Epidermal melanocyte (primary cell): Measurements from ENCODE around the gene SMG5.
"Not testable (repeated sequence)": the region's sequence is repeated elsewhere in the genome, so short reads cannot be mapped to it uniquely, and the experiment has no call there.

Source experiments
- DNase-seq: peaks from one replicate; pipeline ENCODE4 v3.0.0; 2011; ENCODE audit warnings: low spot score; ENCODE audit not compliant: insufficient read length

SMG5 gene

GRCh38 chr1:156245451-156246232, 37.0 kb downstream of the SMG5 start:
- no peak for DNase-seq

DNA sequence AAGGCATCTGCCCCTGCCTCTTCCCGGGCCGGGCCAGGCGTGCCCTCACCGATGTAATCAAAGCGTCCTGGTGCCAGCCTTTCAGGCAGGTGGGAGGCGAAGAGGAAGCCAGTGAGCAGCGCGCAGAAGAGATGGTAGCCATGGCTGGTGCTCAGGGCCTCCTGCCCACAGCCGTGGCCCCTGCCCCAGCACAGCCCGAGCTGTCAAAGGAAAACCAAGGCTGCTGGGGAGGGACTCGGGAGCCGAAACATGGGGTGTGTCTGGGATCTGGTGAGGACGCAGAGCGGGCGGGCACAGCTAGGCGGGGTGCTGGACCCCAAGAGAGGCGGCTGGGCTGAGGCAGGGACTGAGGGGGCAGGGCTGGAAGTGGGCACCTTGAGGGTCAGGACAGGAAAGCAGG, 37.9 kb downstream of the SMG5 start:
- DNase-seq: no peak

- no peak for DNase-seq
These were observed 38.5 kb downstream of the SMG5 start for GRCh38 chr1:156244126-156244525.

DNA sequence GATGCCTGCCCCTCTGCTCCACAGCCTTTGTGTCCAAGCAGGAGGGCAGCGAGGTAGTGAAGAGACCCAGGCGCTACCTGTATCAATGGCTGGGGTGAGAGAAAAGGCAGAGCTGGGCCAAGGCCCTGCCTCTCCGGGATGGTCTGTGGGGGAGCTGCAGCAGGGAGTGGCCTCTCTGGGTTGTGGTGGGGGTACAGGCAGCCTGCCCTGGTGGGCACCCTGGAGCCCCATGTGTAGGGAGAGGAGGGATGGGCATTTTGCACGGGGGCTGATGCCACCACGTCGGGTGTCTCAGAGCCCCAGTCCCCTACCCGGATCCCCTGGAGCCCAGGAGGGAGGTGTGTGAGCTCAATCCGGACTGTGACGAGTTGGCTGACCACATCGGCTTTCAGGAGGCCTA, 39.9 kb downstream of the SMG5 start:
- no peak for DNase-seq

DNA sequence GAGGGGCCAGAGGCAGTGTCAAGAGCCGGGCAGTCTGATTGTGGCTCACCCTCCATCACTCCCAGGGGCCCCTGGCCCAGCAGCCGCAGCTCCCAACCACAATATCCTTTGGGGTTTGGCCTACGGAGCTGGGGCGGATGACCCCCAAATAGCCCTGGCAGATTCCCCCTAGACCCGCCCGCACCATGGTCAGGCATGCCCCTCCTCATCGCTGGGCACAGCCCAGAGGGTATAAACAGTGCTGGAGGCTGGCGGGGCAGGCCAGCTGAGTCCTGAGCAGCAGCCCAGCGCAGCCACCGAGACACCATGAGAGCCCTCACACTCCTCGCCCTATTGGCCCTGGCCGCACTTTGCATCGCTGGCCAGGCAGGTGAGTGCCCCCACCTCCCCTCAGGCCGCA, 40.7 kb downstream of the SMG5 start, which contains the start of gene BGLAP:
BGLAP (plus strand) TSS at position 259 of the 400 bp plus-strand sequence; CDS start at position 307, 48 bp downstream.
- no peak for DNase-seq

DNA sequence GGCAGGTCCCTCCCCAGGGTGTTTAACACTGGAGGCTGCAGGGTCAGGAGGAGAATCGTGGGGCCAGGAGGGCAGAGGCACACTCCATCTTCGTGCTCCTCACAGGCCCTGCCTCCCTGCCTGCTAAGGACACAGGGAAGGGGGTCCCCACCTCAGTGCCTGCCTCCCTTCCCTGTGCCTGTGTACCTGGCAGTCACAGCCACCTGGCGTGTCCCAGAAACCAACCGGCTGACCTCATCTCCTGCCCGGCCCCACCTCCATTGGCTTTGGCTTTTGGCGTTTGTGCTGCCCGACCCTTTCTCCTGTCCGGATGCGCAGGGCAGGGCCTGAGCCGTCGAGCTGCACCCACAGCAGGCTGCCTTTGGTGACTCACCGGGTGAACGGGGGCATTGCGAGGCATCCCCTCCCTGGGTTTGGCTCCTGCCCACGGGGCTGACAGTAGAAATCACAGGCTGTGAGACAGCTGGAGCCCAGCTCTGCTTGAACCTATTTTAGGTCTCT, 41.3 kb downstream of the SMG5 start:
- no peak for DNase-seq

DNA sequence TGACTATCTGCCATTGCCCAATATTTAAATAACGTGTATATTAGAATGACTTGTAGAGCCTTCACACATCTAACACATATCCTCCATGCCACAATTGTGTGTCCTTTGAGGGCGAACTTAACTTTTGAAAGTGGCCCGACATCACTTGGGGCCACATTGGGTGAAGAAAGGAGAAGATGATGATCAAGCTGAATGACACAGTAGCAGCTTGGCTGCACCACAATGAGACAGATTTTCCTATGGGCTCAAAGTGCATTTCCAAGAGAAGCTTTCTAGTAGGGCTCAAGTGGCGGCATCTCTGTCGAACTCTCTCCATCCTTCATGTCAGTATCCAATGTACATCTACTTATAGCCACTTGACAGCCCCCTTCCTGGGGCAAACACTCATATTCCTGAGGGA, 44.4 kb downstream of the SMG5 start:
- no peak for DNase-seq

DNA sequence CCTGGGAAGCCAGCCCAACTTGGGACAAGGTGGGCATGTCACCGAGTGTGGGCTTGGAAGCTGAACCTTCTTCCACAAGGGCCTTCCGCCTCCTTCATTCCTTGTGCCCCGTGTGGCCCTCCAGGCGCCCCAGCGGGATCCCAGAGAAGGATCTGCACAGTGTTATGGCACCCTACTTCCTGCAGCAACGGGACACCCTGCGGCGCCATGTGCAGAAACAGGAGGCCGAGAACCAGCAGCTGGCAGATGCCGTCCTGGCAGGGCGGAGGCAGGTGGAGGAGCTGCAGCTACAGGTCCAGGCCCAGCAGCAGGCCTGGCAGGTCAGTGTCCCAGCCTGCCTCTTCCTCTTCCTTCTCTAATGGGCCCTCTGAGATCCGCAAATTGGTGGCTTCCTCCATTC, 46.5 kb downstream of the SMG5 start:
- no peak for DNase-seq

DNA sequence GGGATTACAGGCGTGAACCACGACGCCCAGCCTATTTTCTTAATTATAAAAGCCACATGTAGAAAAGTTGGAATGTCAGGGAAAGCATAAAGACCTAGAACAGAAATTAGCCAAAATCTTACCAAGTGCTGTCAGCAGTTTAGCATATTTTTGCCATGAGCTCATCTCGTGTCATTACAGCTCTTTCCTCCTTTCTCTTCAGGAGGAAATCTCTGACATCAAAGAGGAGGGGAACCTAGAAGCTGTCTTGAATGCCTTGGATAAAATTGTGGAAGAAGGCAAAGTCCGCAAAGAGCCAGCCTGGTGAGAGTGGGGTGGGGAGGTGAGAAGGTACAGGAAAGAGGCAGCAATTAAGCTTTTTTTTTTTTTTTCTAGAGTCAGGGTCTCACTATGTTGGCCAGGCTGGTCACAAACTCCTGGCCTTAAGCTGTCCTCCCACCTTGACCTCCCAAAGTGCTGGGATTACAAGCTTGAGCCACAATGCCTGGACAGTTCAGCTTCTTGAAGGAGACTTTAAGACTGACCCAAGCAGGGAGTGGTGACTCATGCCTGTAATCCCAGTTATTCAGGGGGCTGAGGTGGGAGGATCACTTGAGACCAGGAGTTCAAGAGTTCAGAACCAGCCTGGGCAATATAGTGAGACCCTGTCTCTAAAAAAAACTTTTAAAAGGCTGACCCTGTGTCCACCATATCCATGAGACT, 49.0 kb downstream of the SMG5 start:
- no peak for DNase-seq

- no peak for DNase-seq
These were observed 50.3 kb downstream of the SMG5 start for GRCh38 chr1:156232201-156232894.

GRCh38 chr1:156230473-156230837, 52.2 kb downstream of the SMG5 start:
- no peak for DNase-seq

GRCh38 chr1:156229809-156230472, 52.7 kb downstream of the SMG5 start:
- DNase-seq: no peak

DNA sequence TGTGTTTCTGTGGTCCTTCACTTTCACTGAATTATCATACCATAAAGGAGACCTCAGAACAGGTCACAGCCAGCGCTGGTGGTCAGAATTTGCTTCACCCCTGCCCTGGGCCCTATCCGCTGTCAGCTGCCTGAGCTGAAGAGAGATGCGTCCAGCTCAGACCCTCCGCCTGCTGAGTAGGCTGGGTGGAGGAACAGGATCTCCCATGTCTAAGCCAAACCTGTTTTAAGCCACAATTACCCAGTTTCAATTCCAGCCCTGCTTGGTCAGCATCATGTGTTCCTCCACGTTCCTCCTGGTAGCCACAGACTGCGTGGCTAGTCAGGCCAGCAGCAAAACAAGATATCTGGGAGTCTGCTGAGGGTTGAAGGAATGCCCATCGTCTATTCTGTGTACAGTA, 54.1 kb downstream of the SMG5 start:
- DNase-seq: no peak

GRCh38 chr1:156226782-156227181, 55.8 kb downstream of the SMG5 start:
- no peak for DNase-seq

- DNase-seq: no peak
These were observed 56.5 kb downstream of the SMG5 start for GRCh38 chr1:156226116-156226538.

GRCh38 chr1:156225677-156226014, 57.0 kb downstream of the SMG5 start:
- no peak for DNase-seq

DNA sequence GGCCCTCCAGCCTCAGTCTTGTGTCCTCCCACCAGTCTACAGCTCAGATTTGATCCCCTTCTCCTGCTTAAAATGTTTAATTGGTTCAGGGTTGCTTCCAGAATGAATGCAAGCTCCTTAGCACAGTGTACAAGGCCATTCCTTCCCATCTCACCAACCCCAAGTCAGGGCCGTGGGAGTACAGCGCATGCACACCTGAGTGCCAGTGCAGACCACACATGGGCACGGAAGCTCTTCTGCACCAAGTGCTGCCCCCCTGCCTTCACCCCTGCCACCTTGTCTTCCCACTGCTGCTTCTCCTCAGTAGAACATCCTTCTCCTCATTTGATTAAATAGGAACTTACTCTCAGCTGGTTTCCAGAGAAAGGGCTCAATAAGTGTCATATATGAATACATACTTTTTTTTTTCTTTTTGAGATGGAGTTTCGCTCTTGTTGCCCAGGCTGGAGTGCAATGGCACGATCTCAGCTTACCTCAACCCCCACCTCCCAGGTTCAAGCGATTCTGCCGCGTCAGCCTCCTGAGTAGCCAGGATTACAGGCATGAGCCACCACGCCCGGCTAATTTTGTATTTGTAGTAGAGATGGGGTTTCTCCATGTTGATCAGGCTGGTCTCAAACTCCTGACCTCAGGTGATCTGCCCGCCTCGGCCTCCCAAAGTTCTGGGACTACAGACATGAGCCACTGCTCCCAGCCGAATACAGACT, 60.5 kb downstream of the SMG5 start:
- no peak for DNase-seq

DNA sequence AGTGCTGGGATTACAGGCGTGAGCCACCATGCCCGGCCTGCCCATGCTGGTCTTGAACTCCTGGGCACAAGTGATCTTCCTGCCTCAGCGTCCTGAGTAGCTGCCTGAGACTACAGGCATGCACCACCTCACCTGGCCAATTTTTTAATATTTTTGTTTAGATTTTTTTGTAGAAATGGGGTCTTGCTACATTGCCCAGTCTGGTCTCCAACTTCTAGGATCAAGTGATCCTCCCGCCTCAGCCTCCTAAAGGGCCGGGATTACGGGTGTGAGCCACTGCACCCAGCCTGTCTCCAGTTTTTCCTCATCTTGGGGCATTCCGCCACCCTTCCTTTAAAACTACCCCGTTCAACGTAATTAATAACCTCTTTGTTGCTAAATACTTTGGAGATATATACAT, 62.4 kb downstream of the SMG5 start:
- DNase-seq: no peak

GRCh38 chr1:156217871-156218270, 64.8 kb downstream of the SMG5 start:
- DNase-seq: no peak

GRCh38 chr1:156216361-156217086, 66.1 kb downstream of the SMG5 start:
- DNase-seq: not testable (repeated sequence)
